ENCODE data around the gene LRRC3. TPM values are rescaled to one million over a fixed set of nuclear protein-coding genes. Genes with fewer than 3 reads are reported as not detected.
A peak's percentile ranks its signal among the peaks of the same experiment; 100 is the strongest.

LRRC3 gene
- total and polyA plus RNA-seq, 2 of the 8 experiments (the other 6 are each of a cell fraction or from before 2014, with no cell fraction given): 3.1 to 5.4 TPM

DNA sequence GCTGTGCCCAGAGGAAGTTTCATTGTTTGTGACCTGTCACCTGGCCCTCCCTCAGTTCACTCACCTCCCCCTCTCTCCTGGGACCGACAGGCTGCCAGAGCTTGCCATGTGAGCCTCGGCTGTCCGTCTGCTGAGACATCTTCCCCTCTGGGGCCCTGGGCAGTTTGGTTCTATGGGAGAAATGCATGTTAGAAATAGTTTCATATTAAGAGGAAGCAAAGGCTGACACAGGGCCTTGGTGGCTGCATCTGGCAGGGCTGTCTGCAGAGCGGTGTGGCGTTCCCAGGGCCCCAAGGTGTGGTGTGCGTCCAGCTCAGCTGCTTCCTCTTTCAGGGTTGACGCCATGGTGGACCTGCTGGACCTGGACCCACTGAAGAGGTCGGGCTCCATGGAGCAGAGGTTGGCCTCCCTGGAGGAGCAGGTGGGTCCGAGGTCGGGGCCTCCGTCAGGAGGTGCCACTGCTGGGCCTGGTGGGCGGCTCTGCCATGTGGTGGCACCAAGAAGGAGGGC is 31.9 kb upstream of the LRRC3 start:
- Histone ChIP-seq H3K36me3 (ENCODE audit: control insufficient read depth in 2 of 4, insufficient read depth in 4 of 4, low read length in 3 of 4) (no peaks in the 10 kb centered on the region), H3K18ac (ENCODE audit: extremely low read depth, low read length) (no peak overlapping the region), H3K4me1 (replicated peaks in 1 of 4; ENCODE audit: control insufficient read depth in 3 of 4, insufficient read depth in 4 of 4, low read length in 3 of 4) (no peaks in the 10 kb centered on the region; a peak in 2 of 7 replicates), H3K79me2 (ENCODE audit: control insufficient read depth in 1 of 2, insufficient read depth in 2 of 2, low read length in 2 of 2) (no peaks in the 10 kb centered on the region), H2BK120ac (replicated peaks; ENCODE audit: low read depth, low read length) (no peak overlapping the region), H4K91ac (replicated peaks; ENCODE audit: insufficient read length, low read length) (no peak overlapping the region), H4K20me1 (replicated peaks in 1 of 2; ENCODE audit: control insufficient read depth in 1 of 2, insufficient read depth in 2 of 2, low read length in 2 of 2) (peaks cover 0 to 6% of the 10 kb centered on the region in 2 experiments), H2BK5ac (ENCODE audit: low read depth, low read length) (no peak overlapping the region), H2BK20ac (ENCODE audit: low read length) (no peak overlapping the region), H3K9ac (replicated peaks in 1 of 4; ENCODE audit: extremely low read depth in 1 of 4, low read depth in 3 of 4, low read length in 3 of 4) (no peak overlapping the region), H3K79me1 (ENCODE audit: low read depth, low read length) (no peaks in the 10 kb centered on the region), H2AFZ (ENCODE audit: low read length) (no peak overlapping the region), H3K4ac (replicated peaks; ENCODE audit: insufficient read length, low read depth, low read length) (no peak overlapping the region), H3K4me2 (ENCODE audit: insufficient read depth in 1 of 2, low read depth in 2 of 2, low read length in 2 of 2) (no peak overlapping the region), H2BK15ac (ENCODE audit: low read length) (no peak overlapping the region), H3K23ac (ENCODE audit: insufficient read length) (no peak overlapping the region), H3K4me3 (ENCODE audit: extremely low read depth in 1 of 4, insufficient read depth in 2 of 4, low read depth in 3 of 4, low read length in 4 of 4) (no peak overlapping the region), H3K56ac (replicated peaks; ENCODE audit: insufficient read length, low read depth, low read length) (no peak overlapping the region), H3K27me3 (replicated peaks in 1 of 4; ENCODE audit: control insufficient read depth in 3 of 4, extremely low read depth in 1 of 4, insufficient read depth in 3 of 4, low read length in 3 of 4) (no peaks in the 10 kb centered on the region), H2AK5ac (ENCODE audit: low read depth, low read length) (no peak overlapping the region), H4K8ac (ENCODE audit: extremely low read depth, insufficient read depth, low read length) (peak overlapping the region; percentile 68; the same call in 1 of the 2 replicates), H3K23me2 (ENCODE audit: low read depth, low read length) (peaks cover 10% of the 10 kb centered on the region; the same call in 1 of the 2 replicates), H3K27ac (ENCODE audit: low read depth, low read length) (no peak overlapping the region), H3K14ac (ENCODE audit: insufficient read length) (no peak overlapping the region), H4K5ac (ENCODE audit: insufficient read length, low read depth, low read length) (no peak overlapping the region), H3K9me3 (ENCODE audit: insufficient read depth in 2 of 2, low read depth in 1 of 2, low read length in 1 of 2) (peaks cover 8 to 13% of the 10 kb centered on the region in 2 experiments), H2BK12ac (ENCODE audit: low read depth, low read length) (no peak overlapping the region)
- no peak for FAIRE-seq
- WGBS, 2 experiments (ENCODE audit: extremely low coverage in 1 of 2, insufficient coverage in 1 of 2, insufficient read length in 1 of 2, insufficient replicate concordance in 2 of 2, low coverage in 1 of 2, low lambda C conversion rate in 2 of 2, missing lambda C conversion rate in 1 of 2): 88% methylated on average over 12 of the region's 12 CpGs; no CpG with 5 or more reads in 1 of the 2 experiments
- ChIA-PET POLR2A (ENCODE audit: partially characterized antibody) (no interaction called here), CTCF (ENCODE audit: partially characterized antibody) (no interaction called here)
- TF ChIP-seq PHF8 (conservative IDR thresholded peaks at IDR 0.05; ENCODE audit: low read depth, low read length) (no peak), BCL11A (IDR thresholded peaks at IDR 0.05; ENCODE audit: low read depth in 2 of 2, low read length in 2 of 2) (no peak), SAP30 (IDR thresholded peaks at IDR 0.05; ENCODE audit: insufficient read depth, insufficient replicate concordance, low read length) (no peak), JUND (IDR thresholded peaks at IDR 0.05; ENCODE audit: low read length) (no peak), CBX8 (IDR thresholded peaks at IDR 0.05; ENCODE audit: borderline replicate concordance, low read depth, low read length) (no peak), ZNF274 (IDR thresholded peaks at IDR 0.05; ENCODE audit: borderline replicate concordance, extremely low read depth, low read length) (no peak)
- DNase-seq (ENCODE audit: low read depth in 1 of 2, low spot score in 2 of 2): no peak

Measured in H1 (cell line).